ENCODE measurements around the gene SKI. TPM values are rescaled to one million over a fixed set of nuclear protein-coding genes. Genes with fewer than 3 reads are reported as not detected.

The SKI gene
- polyA plus RNA-seq, 3 donors: 0.20 to 6.6 (median 0.25) TPM

DNA sequence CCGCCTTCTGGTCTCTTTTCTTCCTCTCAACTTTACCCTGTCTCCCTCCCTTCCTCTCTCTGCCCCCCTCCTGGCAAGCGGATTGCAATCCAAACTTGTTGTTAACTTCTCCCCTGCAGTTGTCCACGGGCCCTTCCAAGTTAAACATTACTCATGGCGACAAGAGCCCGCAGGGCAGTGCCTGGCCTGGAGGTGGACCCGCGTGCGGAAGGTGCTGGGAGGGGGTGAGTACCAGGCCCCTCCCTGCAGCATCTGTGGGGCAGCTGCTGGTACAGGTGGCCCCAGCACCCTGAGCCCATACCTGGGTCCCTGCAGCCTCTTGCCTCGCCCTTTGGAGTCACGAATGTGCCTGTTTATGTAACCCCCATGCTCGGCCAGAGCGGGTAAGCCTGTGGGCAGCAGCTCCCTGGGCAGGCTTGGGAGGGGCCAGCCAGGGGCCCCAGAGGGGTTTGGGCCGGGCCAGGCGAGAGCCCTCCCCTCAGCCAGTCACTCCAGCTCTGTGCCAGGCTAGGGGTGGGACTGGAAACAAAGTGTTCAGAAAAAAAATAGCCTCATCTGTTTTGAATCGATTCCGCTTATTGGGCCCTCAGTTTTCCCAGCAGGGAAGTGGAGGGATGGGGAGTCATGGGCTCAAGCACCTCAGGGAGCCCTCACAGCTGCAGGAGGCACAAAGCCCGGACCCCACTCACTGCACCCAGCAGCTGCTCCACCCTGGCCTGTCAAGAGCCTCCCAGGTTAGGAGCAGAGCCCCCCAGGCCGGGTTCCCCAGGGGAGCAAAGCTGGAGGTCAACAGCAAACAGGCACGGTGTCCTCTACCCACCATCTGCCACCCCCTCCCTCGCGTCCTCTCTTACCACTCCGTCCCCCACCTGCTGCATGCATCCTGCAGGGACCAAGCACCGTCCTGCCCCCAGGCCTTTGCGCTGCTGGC is 19.5 kb upstream of the SKI start:
- peaks cover 21 to 44% (median 23%) of the 10 kb centered on the region in 3 donors for H3K27me3 Mint-ChIP-seq (ENCODE audit: low read depth in 3 of 3)
- H3K9me3 Mint-ChIP-seq: peaks cover 0 to 4% (median 0%) of the 10 kb centered on the region in 7 donors
- H3K4me3 Mint-ChIP-seq: no peak overlapping the region
- Histone ChIP-seq H4K20me1 (ENCODE audit: insufficient read depth, low read length) (no peaks in the 10 kb centered on the region), H3K27me3 (ENCODE audit: control insufficient read depth in 2 of 2, insufficient read depth in 2 of 2, low read length in 2 of 2) (peaks cover 0 to 15% of the 10 kb centered on the region in 2 donors), H2AFZ (ENCODE audit: insufficient read depth, low read depth, low read length, poor library complexity, severe bottlenecking) (no peak overlapping the region), H3K27ac (ENCODE audit: low read depth in 1 of 2, low read length in 2 of 2) (no peak overlapping the region), H3K4me1 (ENCODE audit: control insufficient read depth in 1 of 2, insufficient read depth in 2 of 2, low read length in 2 of 2) (peaks cover 28 to 35% of the 10 kb centered on the region in 2 donors), H3K4me3 (replicated peaks in 1 of 3; ENCODE audit: low read depth in 2 of 3, low read length in 3 of 3) (no peak overlapping the region), H3K4me2 (replicated peaks; ENCODE audit: extremely low read depth, low read length, poor library complexity, severe bottlenecking) (no peak overlapping the region), H3K36me3 (replicated peaks in 1 of 2; ENCODE audit: control insufficient read depth in 1 of 2, insufficient read depth in 2 of 2, low read length in 2 of 2) (no peaks in the 10 kb centered on the region), H3K9me3 (replicated peaks in 1 of 2; ENCODE audit: control insufficient read depth in 1 of 2, insufficient read depth in 1 of 2, low read length in 2 of 2) (no peaks in the 10 kb centered on the region), H3K79me2 (ENCODE audit: insufficient read depth, low read length) (no peaks in the 10 kb centered on the region), H3K9ac (ENCODE audit: insufficient read depth, low read length, poor library complexity, severe bottlenecking) (no peak overlapping the region)
- H3K4me1 Mint-ChIP-seq: peaks cover 21% of the 10 kb centered on the region
- no peaks in the 10 kb centered on the region for H3K36me3 Mint-ChIP-seq
- WGBS (ENCODE audit: insufficient coverage): 77% methylated on average over 16 of the region's 24 CpGs
- no peak for DNase-seq
- TF ChIP-seq, protein P1, sequence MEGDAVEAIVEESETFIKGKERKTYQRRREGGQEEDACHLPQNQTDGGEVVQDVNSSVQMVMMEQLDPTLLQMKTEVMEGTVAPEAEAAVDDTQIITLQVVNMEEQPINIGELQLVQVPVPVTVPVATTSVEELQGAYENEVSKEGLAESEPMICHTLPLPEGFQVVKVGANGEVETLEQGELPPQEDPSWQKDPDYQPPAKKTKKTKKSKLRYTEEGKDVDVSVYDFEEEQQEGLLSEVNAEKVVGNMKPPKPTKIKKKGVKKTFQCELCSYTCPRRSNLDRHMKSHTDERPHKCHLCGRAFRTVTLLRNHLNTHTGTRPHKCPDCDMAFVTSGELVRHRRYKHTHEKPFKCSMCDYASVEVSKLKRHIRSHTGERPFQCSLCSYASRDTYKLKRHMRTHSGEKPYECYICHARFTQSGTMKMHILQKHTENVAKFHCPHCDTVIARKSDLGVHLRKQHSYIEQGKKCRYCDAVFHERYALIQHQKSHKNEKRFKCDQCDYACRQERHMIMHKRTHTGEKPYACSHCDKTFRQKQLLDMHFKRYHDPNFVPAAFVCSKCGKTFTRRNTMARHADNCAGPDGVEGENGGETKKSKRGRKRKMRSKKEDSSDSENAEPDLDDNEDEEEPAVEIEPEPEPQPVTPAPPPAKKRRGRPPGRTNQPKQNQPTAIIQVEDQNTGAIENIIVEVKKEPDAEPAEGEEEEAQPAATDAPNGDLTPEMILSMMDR (IDR thresholded peaks at IDR 0.05): no peak
- no peak overlapping the region for H3K27ac Mint-ChIP-seq
- intact Hi-C loops (cut with micrococcal nuclease): loop anchor here in 1 of 2 donors (10.0 kb wide), 1 partner anchor 316 kb away; the partner anchor contains the start of gene PANK4

DNA sequence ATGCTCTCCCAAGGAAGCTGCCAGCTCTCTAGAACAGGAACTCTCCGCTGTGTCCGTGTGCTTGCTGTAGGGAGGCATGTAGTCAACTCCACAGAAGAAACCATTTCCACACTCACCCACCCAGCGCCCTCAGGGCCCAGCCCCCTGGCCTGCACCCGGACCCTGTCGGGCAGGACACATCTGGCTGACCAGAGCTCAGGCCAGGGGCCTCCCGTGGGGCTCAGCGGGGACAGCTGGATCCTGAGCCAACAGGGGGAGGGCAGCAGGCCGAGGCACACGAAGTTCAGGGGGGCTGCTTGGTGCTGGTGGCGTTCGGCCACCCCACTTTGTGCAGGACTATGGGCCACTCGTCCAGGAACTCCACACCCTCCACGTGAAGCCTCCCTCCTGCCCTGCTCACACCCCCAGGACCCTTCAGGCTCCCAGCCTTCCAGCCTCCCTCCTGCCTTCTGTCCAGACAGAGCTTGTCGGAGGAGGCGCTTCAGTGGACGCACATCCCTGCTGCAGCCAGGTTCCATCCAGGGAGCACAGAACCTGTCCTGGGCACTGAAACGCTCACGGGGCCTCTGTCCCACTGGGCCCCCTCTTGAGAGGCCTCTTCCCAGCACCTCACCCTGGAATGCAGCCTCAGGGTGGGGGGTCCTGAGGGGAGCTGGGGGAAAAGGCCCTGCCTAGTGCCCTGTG is 18.6 kb upstream of the SKI start:
- no peak overlapping the region for H3K9ac ChIP-seq (ENCODE audit: insufficient read depth, low read length, poor library complexity, severe bottlenecking)
- no peak overlapping the region for H2AFZ ChIP-seq (ENCODE audit: insufficient read depth, low read depth, low read length, poor library complexity, severe bottlenecking)
- Mint-ChIP-seq H3K27me3 (ENCODE audit: low read depth in 3 of 3) (peaks cover 21 to 47% (median 23%) of the 10 kb centered on the region in 3 donors), H3K9me3 (peaks cover 0 to 4% (median 0%) of the 10 kb centered on the region in 7 donors), H3K27ac (no peak overlapping the region), H3K4me1 (peaks cover 17% of the 10 kb centered on the region), H3K4me3 (peak overlapping the region in 1 of 2 donors; percentile 37), H3K36me3 (no peaks in the 10 kb centered on the region)
- 84% methylated on average over 10 of the region's 18 CpGs for WGBS (ENCODE audit: insufficient coverage)
- no peaks in the 10 kb centered on the region for H4K20me1 ChIP-seq (ENCODE audit: insufficient read depth, low read length)
- intact Hi-C loops (cut with micrococcal nuclease): loop anchor here in 1 of 2 donors (10.0 kb wide), 1 partner anchor 315 kb away; the partner anchor contains the start of gene PANK4
- DNase-seq: no peak
- TF ChIP-seq, protein P1 (IDR thresholded peaks at IDR 0.05): no peak
- H3K27ac ChIP-seq (ENCODE audit: low read depth in 1 of 2, low read length in 2 of 2): no peak overlapping the region
- H3K4me2 ChIP-seq (replicated peaks; ENCODE audit: extremely low read depth, low read length, poor library complexity, severe bottlenecking): no peak overlapping the region
- H3K27me3 ChIP-seq (ENCODE audit: control insufficient read depth in 2 of 2, insufficient read depth in 2 of 2, low read length in 2 of 2): peaks cover 0 to 18% of the 10 kb centered on the region in 2 donors
- peaks cover 22 to 32% of the 10 kb centered on the region in 2 donors for H3K4me1 ChIP-seq (ENCODE audit: control insufficient read depth in 1 of 2, insufficient read depth in 2 of 2, low read length in 2 of 2)
- no peaks in the 10 kb centered on the region for H3K79me2 ChIP-seq (ENCODE audit: insufficient read depth, low read length)
- no peaks in the 10 kb centered on the region for H3K36me3 ChIP-seq (replicated peaks in 1 of 2; ENCODE audit: control insufficient read depth in 1 of 2, insufficient read depth in 2 of 2, low read length in 2 of 2)
- H3K9me3 ChIP-seq (replicated peaks in 1 of 2; ENCODE audit: control insufficient read depth in 1 of 2, insufficient read depth in 1 of 2, low read length in 2 of 2): no peaks in the 10 kb centered on the region
- no peak overlapping the region for H3K4me3 ChIP-seq (replicated peaks in 1 of 3; ENCODE audit: low read depth in 2 of 3, low read length in 3 of 3)

Measured in CD14-positive monocyte (primary cell).